Measurements from ENCODE around the gene COL2A1.

Gene COL2A1

GRCh38 chr12:47980779-47981495 is 23.3 kb downstream of the COL2A1 start:
- DNase-seq (ENCODE audit: low read depth): no peak
- no peak overlapping the region for H3K4me3 ChIP-seq (ENCODE audit: low read depth, low read length)

- DNase-seq (ENCODE audit: low read depth): no peak
- H3K4me3 ChIP-seq (ENCODE audit: low read depth, low read length): no peak overlapping the region
These were observed 24.1 kb downstream of the COL2A1 start for GRCh38 chr12:47980197-47980596.

- H3K4me3 ChIP-seq (ENCODE audit: low read depth, low read length): no peak overlapping the region
- no peak for DNase-seq (ENCODE audit: low read depth)
These were observed 24.6 kb downstream of the COL2A1 start for GRCh38 chr12:47979686-47980085.

- H3K4me3 ChIP-seq (ENCODE audit: low read depth, low read length): no peak overlapping the region
- DNase-seq (ENCODE audit: low read depth): no peak
These were observed 25.1 kb downstream of the COL2A1 start for GRCh38 chr12:47979166-47979565.

- no peak for DNase-seq (ENCODE audit: low read depth)
- no peak overlapping the region for H3K4me3 ChIP-seq (ENCODE audit: low read depth, low read length)
These were observed 25.7 kb downstream of the COL2A1 start for GRCh38 chr12:47978598-47978873.

- DNase-seq (ENCODE audit: low read depth): no peak
- no peak overlapping the region for H3K4me3 ChIP-seq (ENCODE audit: low read depth, low read length)
These were observed 26.3 kb downstream of the COL2A1 start for GRCh38 chr12:47977772-47978597.

- no peak for DNase-seq (ENCODE audit: low read depth)
- H3K4me3 ChIP-seq (ENCODE audit: low read depth, low read length): no peak overlapping the region
These were observed 27.1 kb downstream of the COL2A1 start for GRCh38 chr12:47977046-47977771.

- no peak overlapping the region for H3K4me3 ChIP-seq (ENCODE audit: low read depth, low read length)
- no peak for DNase-seq (ENCODE audit: low read depth)
These were observed 28.5 kb downstream of the COL2A1 start for GRCh38 chr12:47975816-47976215.

- DNase-seq (ENCODE audit: low read depth): no peak
- no peak overlapping the region for H3K4me3 ChIP-seq (ENCODE audit: low read depth, low read length)
These were observed 29.1 kb downstream of the COL2A1 start for GRCh38 chr12:47975036-47975620.

GRCh38 chr12:47973870-47974269 is 30.4 kb downstream of the COL2A1 start:
- DNase-seq (ENCODE audit: low read depth): no peak
- H3K4me3 ChIP-seq (ENCODE audit: low read depth, low read length): no peak overlapping the region

GRCh38 chr12:47972895-47973294 is 31.4 kb downstream of the COL2A1 start:
- H3K4me3 ChIP-seq (ENCODE audit: low read depth, low read length): no peak overlapping the region
- no peak for DNase-seq (ENCODE audit: low read depth)

- DNase-seq (ENCODE audit: low read depth): no peak
- H3K4me3 ChIP-seq (ENCODE audit: low read depth, low read length): no peak overlapping the region
These were observed 33.4 kb downstream of the COL2A1 start for GRCh38 chr12:47970843-47971242.

- no peak for DNase-seq (ENCODE audit: low read depth)
- no peak overlapping the region for H3K4me3 ChIP-seq (ENCODE audit: low read depth, low read length)
These were observed 34.4 kb downstream of the COL2A1 start for GRCh38 chr12:47969845-47970244.

GRCh38 chr12:47967461-47968321 is 36.6 kb downstream of the COL2A1 start:
- no peak overlapping the region for H3K4me3 ChIP-seq (ENCODE audit: low read depth, low read length)
- DNase-seq (ENCODE audit: low read depth): peak; percentile 75

- no peak overlapping the region for H3K4me3 ChIP-seq (ENCODE audit: low read depth, low read length)
- DNase-seq (ENCODE audit: low read depth): no peak
These were observed 38.7 kb downstream of the COL2A1 start for GRCh38 chr12:47965581-47965980.

- peak overlapping the region; percentile 89 for H3K4me3 ChIP-seq (ENCODE audit: low read depth, low read length)
- DNase-seq (ENCODE audit: low read depth): no peak
These were observed 40.1 kb downstream of the COL2A1 start for GRCh38 chr12:47964106-47964728.

GRCh38 chr12:47963340-47964040 is 40.8 kb downstream of the COL2A1 start, which contains the start of gene TMEM106C:
Gene TMEM106C (plus strand): TSS chr12:47963596. CDS start chr12:47964237, 641 bp downstream.
- peak; percentile 54 for DNase-seq (ENCODE audit: low read depth)
- peak within 1 kb of the TSS; percentile 89 for H3K4me3 ChIP-seq (ENCODE audit: low read depth, low read length)

GRCh38 chr12:47962198-47962597 is 42.1 kb downstream of the COL2A1 start:
- DNase-seq (ENCODE audit: low read depth): no peak
- no peak overlapping the region for H3K4me3 ChIP-seq (ENCODE audit: low read depth, low read length)

Measured in skeletal muscle cell (primary cell).